ENCODE results near the gene TENM3.

Gene TENM3

DNA sequence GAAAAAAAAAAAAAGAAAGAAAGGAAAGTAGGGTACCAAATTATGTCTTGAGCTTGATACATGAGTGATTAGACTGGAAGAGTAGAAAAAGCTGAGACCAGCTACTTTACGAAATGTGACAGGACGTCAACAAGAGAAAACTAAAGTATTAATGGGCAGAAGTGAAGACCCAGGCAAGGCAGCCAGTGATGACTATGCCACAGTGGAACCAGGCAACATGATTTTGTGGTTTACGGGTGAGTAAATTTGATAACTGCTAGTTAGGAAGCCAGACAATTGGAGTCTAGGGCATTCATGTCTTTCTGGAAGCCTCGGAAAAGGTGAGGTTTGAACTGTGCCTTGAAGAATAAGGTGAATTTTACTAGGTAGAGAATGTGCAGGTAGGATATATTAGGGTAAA, 326.4 kb downstream of the TENM3 start:
- H3K9me2 ChIP-seq (replicated peaks; ENCODE audit: insufficient read depth, low read length), result no peaks in the 10 kb centered on the region
- H3K4me3 ChIP-seq (ENCODE audit: low read length), result no peak overlapping the region
- no peaks in the 10 kb centered on the region for H3K9me3 ChIP-seq (replicated peaks; ENCODE audit: insufficient read depth, low read length)
- no peaks in the 10 kb centered on the region for H3K4me1 ChIP-seq (ENCODE audit: low read length)
- no peaks in the 10 kb centered on the region for H3K79me2 ChIP-seq (ENCODE audit: low read length)
- DNase-seq, result no peak
- TF ChIP-seq, protein P1, sequence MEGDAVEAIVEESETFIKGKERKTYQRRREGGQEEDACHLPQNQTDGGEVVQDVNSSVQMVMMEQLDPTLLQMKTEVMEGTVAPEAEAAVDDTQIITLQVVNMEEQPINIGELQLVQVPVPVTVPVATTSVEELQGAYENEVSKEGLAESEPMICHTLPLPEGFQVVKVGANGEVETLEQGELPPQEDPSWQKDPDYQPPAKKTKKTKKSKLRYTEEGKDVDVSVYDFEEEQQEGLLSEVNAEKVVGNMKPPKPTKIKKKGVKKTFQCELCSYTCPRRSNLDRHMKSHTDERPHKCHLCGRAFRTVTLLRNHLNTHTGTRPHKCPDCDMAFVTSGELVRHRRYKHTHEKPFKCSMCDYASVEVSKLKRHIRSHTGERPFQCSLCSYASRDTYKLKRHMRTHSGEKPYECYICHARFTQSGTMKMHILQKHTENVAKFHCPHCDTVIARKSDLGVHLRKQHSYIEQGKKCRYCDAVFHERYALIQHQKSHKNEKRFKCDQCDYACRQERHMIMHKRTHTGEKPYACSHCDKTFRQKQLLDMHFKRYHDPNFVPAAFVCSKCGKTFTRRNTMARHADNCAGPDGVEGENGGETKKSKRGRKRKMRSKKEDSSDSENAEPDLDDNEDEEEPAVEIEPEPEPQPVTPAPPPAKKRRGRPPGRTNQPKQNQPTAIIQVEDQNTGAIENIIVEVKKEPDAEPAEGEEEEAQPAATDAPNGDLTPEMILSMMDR (IDR thresholded peaks at IDR 0.05; ENCODE audit: low read length), result no peak
- TF ChIP-seq EZH2phosphoT487 (IDR thresholded peaks at IDR 0.05; ENCODE audit: low read length), result no peak
- TF ChIP-seq EZH2 (optimal IDR thresholded peaks at IDR 0.05; ENCODE audit: low read depth, low read length), result no peak
- no peaks in the 10 kb centered on the region for H4K20me1 ChIP-seq (ENCODE audit: insufficient read depth, low read length)
- H3K4me2 ChIP-seq (ENCODE audit: low read depth, low read length), result no peak overlapping the region
- no peak overlapping the region for H3K27ac ChIP-seq (ENCODE audit: low read length)
- no peaks in the 10 kb centered on the region for H3K27me3 ChIP-seq (replicated peaks; ENCODE audit: insufficient read depth, low read length)
- H2AFZ ChIP-seq (ENCODE audit: low read length), result no peak overlapping the region
- no peak overlapping the region for H3K9ac ChIP-seq (ENCODE audit: low read length)
- no peaks in the 10 kb centered on the region for H3K36me3 ChIP-seq (replicated peaks; ENCODE audit: insufficient read depth, low read length)
- H3F3A ChIP-seq (ENCODE audit: insufficient read depth, low read length), result no peaks in the 10 kb centered on the region

- no peaks in the 10 kb centered on the region for H3F3A ChIP-seq (ENCODE audit: insufficient read depth, low read length)
- H3K9me2 ChIP-seq (replicated peaks; ENCODE audit: insufficient read depth, low read length), result no peaks in the 10 kb centered on the region
- H3K36me3 ChIP-seq (replicated peaks; ENCODE audit: insufficient read depth, low read length), result no peaks in the 10 kb centered on the region
- H3K9me3 ChIP-seq (replicated peaks; ENCODE audit: insufficient read depth, low read length), result no peaks in the 10 kb centered on the region
- no peak for DNase-seq
- no peaks in the 10 kb centered on the region for H3K4me1 ChIP-seq (ENCODE audit: low read length)
- no peaks in the 10 kb centered on the region for H3K27me3 ChIP-seq (replicated peaks; ENCODE audit: insufficient read depth, low read length)
- H3K27ac ChIP-seq (ENCODE audit: low read length), result no peak overlapping the region
- H3K9ac ChIP-seq (ENCODE audit: low read length), result no peak overlapping the region
- H3K79me2 ChIP-seq (ENCODE audit: low read length), result no peaks in the 10 kb centered on the region
- no peaks in the 10 kb centered on the region for H4K20me1 ChIP-seq (ENCODE audit: insufficient read depth, low read length)
- no peak overlapping the region for H3K4me2 ChIP-seq (ENCODE audit: low read depth, low read length)
- no peak for TF ChIP-seq EZH2 (optimal IDR thresholded peaks at IDR 0.05; ENCODE audit: low read depth, low read length)
- no peak for TF ChIP-seq EZH2phosphoT487 (IDR thresholded peaks at IDR 0.05; ENCODE audit: low read length)
- TF ChIP-seq, protein P1 (IDR thresholded peaks at IDR 0.05; ENCODE audit: low read length), result no peak
- no peak overlapping the region for H2AFZ ChIP-seq (ENCODE audit: low read length)
- H3K4me3 ChIP-seq (ENCODE audit: low read length), result no peak overlapping the region
These were observed 331.5 kb downstream of the TENM3 start for GRCh38 chr4:182574706-182575105.

DNA sequence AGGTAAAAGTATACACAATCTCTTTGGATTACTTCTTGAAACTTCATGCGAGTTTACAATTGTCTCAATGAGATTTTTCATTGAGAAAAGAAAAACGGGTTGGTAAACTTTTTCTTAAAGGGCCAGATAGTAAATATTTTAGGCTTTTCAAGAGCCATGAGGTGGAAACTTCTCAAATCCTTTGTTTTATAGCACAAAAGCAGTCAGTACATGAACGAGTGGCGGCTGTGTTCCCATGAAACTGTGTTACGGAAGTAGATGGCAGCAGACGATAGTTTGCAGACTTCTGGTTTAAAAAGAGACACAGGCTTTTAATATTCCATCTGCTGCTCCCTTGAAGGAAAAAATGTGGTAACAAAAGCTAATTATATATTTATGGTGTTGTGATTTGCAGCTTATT, 332.0 kb downstream of the TENM3 start:
- no peak overlapping the region for H3K9ac ChIP-seq (ENCODE audit: low read length)
- no peaks in the 10 kb centered on the region for H3K4me1 ChIP-seq (ENCODE audit: low read length)
- H3K36me3 ChIP-seq (replicated peaks; ENCODE audit: insufficient read depth, low read length), result no peaks in the 10 kb centered on the region
- no peak overlapping the region for H3K27ac ChIP-seq (ENCODE audit: low read length)
- H3K4me3 ChIP-seq (ENCODE audit: low read length), result no peak overlapping the region
- no peaks in the 10 kb centered on the region for H3F3A ChIP-seq (ENCODE audit: insufficient read depth, low read length)
- H3K79me2 ChIP-seq (ENCODE audit: low read length), result no peaks in the 10 kb centered on the region
- no peak overlapping the region for H2AFZ ChIP-seq (ENCODE audit: low read length)
- no peaks in the 10 kb centered on the region for H3K9me2 ChIP-seq (replicated peaks; ENCODE audit: insufficient read depth, low read length)
- H3K9me3 ChIP-seq (replicated peaks; ENCODE audit: insufficient read depth, low read length), result no peaks in the 10 kb centered on the region
- H3K4me2 ChIP-seq (ENCODE audit: low read depth, low read length), result no peak overlapping the region
- no peaks in the 10 kb centered on the region for H3K27me3 ChIP-seq (replicated peaks; ENCODE audit: insufficient read depth, low read length)
- TF ChIP-seq EZH2phosphoT487 (IDR thresholded peaks at IDR 0.05; ENCODE audit: low read length) (no peak), EZH2 (optimal IDR thresholded peaks at IDR 0.05; ENCODE audit: low read depth, low read length) (no peak)
- TF ChIP-seq, protein P1 (IDR thresholded peaks at IDR 0.05; ENCODE audit: low read length), result no peak
- DNase-seq, result no peak
- no peaks in the 10 kb centered on the region for H4K20me1 ChIP-seq (ENCODE audit: insufficient read depth, low read length)

Measured in MM.1S (cell line).